Activated T-cell treated with anti-CD3 and anti-CD28 coated beads, Interleukin-2, amount 50 U/mL, for 24 hours (primary cell): ENCODE data around the gene ADAM11.

Source experiments
- DNase-seq: peaks from one replicate; pipeline ENCODE4 v3.0.0-alpha.2; 2020
- H3K27ac Mint-ChIP-seq: 2 replicates; pipeline ENCODE4 v1.8.0; 2020; ENCODE audit warnings: mild to moderate bottlenecking, mixed read lengths
- H3K27me3 Mint-ChIP-seq: 2 replicates; pipeline ENCODE4 v1.8.0; 2020; ENCODE audit warnings: mixed read lengths
- H3K36me3 Mint-ChIP-seq: 2 replicates; pipeline ENCODE4 v1.8.0; 2020; ENCODE audit warnings: low read depth, mixed read lengths
- H3K4me1 Mint-ChIP-seq: 2 replicates; pipeline ENCODE4 v1.8.0; 2020; ENCODE audit warnings: low read depth, mixed read lengths
- H3K4me3 Mint-ChIP-seq: 2 replicates; pipeline ENCODE4 v1.8.0; 2020; ENCODE audit warnings: mild to moderate bottlenecking, moderate library complexity, mixed read lengths
- H3K9me3 Mint-ChIP-seq: 2 replicates; pipeline ENCODE4 v1.8.0; 2020; ENCODE audit warnings: mixed read lengths

ADAM11 gene

GRCh38 chr17:44766409-44767038, 7.7 kb downstream of the ADAM11 start:
- no peak overlapping the region for H3K27ac Mint-ChIP-seq
- no peak overlapping the region for H3K4me3 Mint-ChIP-seq
- no peak for DNase-seq
- H3K27me3 Mint-ChIP-seq = peaks cover 40% of the 10 kb centered on the region
- no peaks in the 10 kb centered on the region for H3K9me3 Mint-ChIP-seq
- no peaks in the 10 kb centered on the region for H3K4me1 Mint-ChIP-seq
- H3K36me3 Mint-ChIP-seq = no peaks in the 10 kb centered on the region

GRCh38 chr17:44767493-44767892, 8.7 kb downstream of the ADAM11 start:
- no peaks in the 10 kb centered on the region for H3K9me3 Mint-ChIP-seq
- no peak overlapping the region for H3K4me3 Mint-ChIP-seq
- DNase-seq = no peak
- no peaks in the 10 kb centered on the region for H3K4me1 Mint-ChIP-seq
- H3K36me3 Mint-ChIP-seq = no peaks in the 10 kb centered on the region
- peaks cover 37% of the 10 kb centered on the region for H3K27me3 Mint-ChIP-seq
- H3K27ac Mint-ChIP-seq = no peak overlapping the region

GRCh38 chr17:44768505-44769142, 9.8 kb downstream of the ADAM11 start:
- Mint-ChIP-seq H3K9me3 (no peaks in the 10 kb centered on the region), H3K27ac (no peak overlapping the region), H3K36me3 (no peaks in the 10 kb centered on the region), H3K27me3 (peaks cover 33% of the 10 kb centered on the region), H3K4me1 (no peaks in the 10 kb centered on the region), H3K4me3 (no peak overlapping the region)
- no peak for DNase-seq

- no peak overlapping the region for H3K27ac Mint-ChIP-seq
- no peak overlapping the region for H3K4me3 Mint-ChIP-seq
- peaks cover 29% of the 10 kb centered on the region for H3K27me3 Mint-ChIP-seq
- DNase-seq = no peak
- no peaks in the 10 kb centered on the region for H3K4me1 Mint-ChIP-seq
- no peaks in the 10 kb centered on the region for H3K36me3 Mint-ChIP-seq
- no peaks in the 10 kb centered on the region for H3K9me3 Mint-ChIP-seq
Observed at GRCh38 chr17:44769230-44769629, 10.4 kb downstream of the ADAM11 start.

GRCh38 chr17:44769647-44770084, 10.9 kb downstream of the ADAM11 start:
- H3K9me3 Mint-ChIP-seq = no peaks in the 10 kb centered on the region
- no peak overlapping the region for H3K4me3 Mint-ChIP-seq
- no peak for DNase-seq
- H3K27ac Mint-ChIP-seq = no peak overlapping the region
- H3K27me3 Mint-ChIP-seq = peaks cover 25% of the 10 kb centered on the region
- H3K4me1 Mint-ChIP-seq = peaks cover 2% of the 10 kb centered on the region
- no peaks in the 10 kb centered on the region for H3K36me3 Mint-ChIP-seq

GRCh38 chr17:44770166-44770925, 11.6 kb downstream of the ADAM11 start:
- no peak overlapping the region for H3K27ac Mint-ChIP-seq
- no peak for DNase-seq

GRCh38 chr17:44772308-44773045, 13.7 kb downstream of the ADAM11 start:
- peaks cover 12% of the 10 kb centered on the region for H3K4me1 Mint-ChIP-seq
- H3K9me3 Mint-ChIP-seq = no peaks in the 10 kb centered on the region
- no peak overlapping the region for H3K4me3 Mint-ChIP-seq
- H3K27ac Mint-ChIP-seq = no peak overlapping the region
- peaks cover 13% of the 10 kb centered on the region for H3K27me3 Mint-ChIP-seq
- DNase-seq = no peak
- no peaks in the 10 kb centered on the region for H3K36me3 Mint-ChIP-seq

More at GRCh38 chr17:44770166-44770925, 11.6 kb downstream of the ADAM11 start:
- Mint-ChIP-seq H3K36me3 (no peaks in the 10 kb centered on the region), H3K27me3 (peaks cover 22% of the 10 kb centered on the region), H3K4me3 (no peak overlapping the region), H3K4me1 (peaks cover 5% of the 10 kb centered on the region), H3K9me3 (no peaks in the 10 kb centered on the region)

- no peak overlapping the region for H3K27ac Mint-ChIP-seq
Observed at GRCh38 chr17:44773140-44773539, 14.4 kb downstream of the ADAM11 start.

GRCh38 chr17:44774271-44775135, 15.7 kb downstream of the ADAM11 start:
- Mint-ChIP-seq H3K27me3 (peaks cover 11% of the 10 kb centered on the region), H3K9me3 (no peaks in the 10 kb centered on the region), H3K27ac (peak overlapping the region; percentile 84), H3K4me3 (peak overlapping the region; percentile 81), H3K4me1 (peaks cover 17% of the 10 kb centered on the region), H3K36me3 (no peaks in the 10 kb centered on the region)
- DNase-seq = peak; percentile 95

More at GRCh38 chr17:44773140-44773539, 14.4 kb downstream of the ADAM11 start:
- no peaks in the 10 kb centered on the region for H3K36me3 Mint-ChIP-seq
- H3K4me1 Mint-ChIP-seq = peaks cover 12% of the 10 kb centered on the region
- H3K9me3 Mint-ChIP-seq = no peaks in the 10 kb centered on the region
- peaks cover 11% of the 10 kb centered on the region for H3K27me3 Mint-ChIP-seq
- no peak for DNase-seq
- H3K4me3 Mint-ChIP-seq = no peak overlapping the region

- peaks cover 14% of the 10 kb centered on the region for H3K27me3 Mint-ChIP-seq
- DNase-seq = peak; percentile 98
Observed at GRCh38 chr17:44775136-44775837, 16.5 kb downstream of the ADAM11 start.

GRCh38 chr17:44775838-44776621, 17.2 kb downstream of the ADAM11 start:
- H3K4me3 Mint-ChIP-seq = peak overlapping the region; percentile 81
- H3K9me3 Mint-ChIP-seq = no peaks in the 10 kb centered on the region
- no peak for DNase-seq
- no peak overlapping the region for H3K27ac Mint-ChIP-seq
- no peaks in the 10 kb centered on the region for H3K36me3 Mint-ChIP-seq
- H3K4me1 Mint-ChIP-seq = peaks cover 18% of the 10 kb centered on the region
- peaks cover 11% of the 10 kb centered on the region for H3K27me3 Mint-ChIP-seq

More at GRCh38 chr17:44775136-44775837, 16.5 kb downstream of the ADAM11 start:
- peak overlapping the region; percentile 81 for H3K4me3 Mint-ChIP-seq
- peak overlapping the region; percentile 84 for H3K27ac Mint-ChIP-seq
- no peaks in the 10 kb centered on the region for H3K36me3 Mint-ChIP-seq
- no peaks in the 10 kb centered on the region for H3K9me3 Mint-ChIP-seq
- H3K4me1 Mint-ChIP-seq = peaks cover 18% of the 10 kb centered on the region

- Mint-ChIP-seq H3K4me1 (peaks cover 18% of the 10 kb centered on the region), H3K4me3 (no peak overlapping the region), H3K36me3 (no peaks in the 10 kb centered on the region), H3K9me3 (no peaks in the 10 kb centered on the region), H3K27me3 (peaks cover 11% of the 10 kb centered on the region), H3K27ac (no peak overlapping the region)
- no peak for DNase-seq
Observed at GRCh38 chr17:44776628-44777393, 18.0 kb downstream of the ADAM11 start.
